PC-9 (cell line): ENCODE results near the gene ZSWIM3.

Experiments used
- CTCF ChIP-seq: fragments of 200-600 bp; sonication (generic); conservative IDR thresholded peaks from 2 replicates; pipeline ENCODE4 v1.6.1; 2017; ENCODE audit warnings: mixed run types, antibody characterized with exemption, mild to moderate bottlenecking, moderate library complexity
- EZH2 ChIP-seq: fragments of 200-600 bp; sonication (generic); IDR thresholded peaks from 2 replicates; pipeline ENCODE4 v1.8.0; 2017; ENCODE audit warnings: antibody characterized with exemption, low read depth

GRCh38 chr20:45926731-45927070 lies 69.3 kb downstream of the ZSWIM3 start:
- TF ChIP-seq CTCF (no peak), EZH2 (no peak)
